H1 (cell line): ENCODE data around the gene ELOVL1. TPM values are rescaled to one million over a fixed set of nuclear protein-coding genes. Genes with fewer than 3 reads are reported as not detected.

Experiments
- CTCF ChIA-PET: fragments of 300-600 bp; sonication (Branson Sonifier 250); formaldehyde crosslinking; loops from one replicate; lab custom pipeline; 2021; ENCODE audit not compliant: partially characterized antibody; lab: Charles Lee
- POLR2A ChIA-PET: fragments of 300-600 bp; sonication (Branson Sonifier 250); formaldehyde crosslinking; loops from one replicate; lab custom pipeline; 2021; ENCODE audit warnings: inconsistent platforms; ENCODE audit not compliant: partially characterized antibody; lab: Charles Lee
- DNase-seq, 2 experiments: peaks; one replicate each; pipeline versions ENCODE4 v3.0.0 to v3.0.0-alpha.2; 2010 to 2022; ENCODE audit warnings: low spot score in 2 of 2, low read depth in 1 of 2, mixed read lengths in 1 of 2
- FAIRE-seq: peaks from 2 replicates; lab custom pipeline; 2011; peaks lifted over from hg19 to GRCh38; lab: Jason Lieb, UNC
- H2AFZ ChIP-seq: 2 replicates; pipeline ENCODE4 v1.8.1; 2012; ENCODE audit warnings: low read length, inconsistent platforms
- H2AK5ac ChIP-seq: 2 replicates; pipeline ENCODE4 v1.6.1; 2013; ENCODE audit warnings: low read depth, low read length
- H2BK120ac ChIP-seq: replicated peaks from 2 replicates; pipeline ENCODE3; 2013; ENCODE audit warnings: low read depth, low read length, inconsistent platforms
- H2BK12ac ChIP-seq: 2 replicates; pipeline ENCODE4 v1.6.1; 2013; ENCODE audit warnings: low read depth, low read length
- H2BK15ac ChIP-seq: 2 replicates; pipeline ENCODE4 v1.6.1; 2013; ENCODE audit warnings: low read length
- H2BK20ac ChIP-seq: 2 replicates; pipeline ENCODE4 v1.6.1; 2013; ENCODE audit warnings: low read length
- H2BK5ac ChIP-seq: 2 replicates; pipeline ENCODE4 v1.6.1; 2013; ENCODE audit warnings: low read depth, low read length
- H3K14ac ChIP-seq: 2 replicates; pipeline ENCODE4 v1.6.1; 2013; ENCODE audit warnings: inconsistent platforms; ENCODE audit not compliant: insufficient read length
- H3K18ac ChIP-seq: 2 replicates; pipeline ENCODE4 v1.6.1; 2013; ENCODE audit warnings: low read length; ENCODE audit errors: extremely low read depth
- H3K23ac ChIP-seq: 2 replicates; pipeline ENCODE4 v1.6.1; 2013; ENCODE audit warnings: inconsistent platforms; ENCODE audit not compliant: insufficient read length
- H3K23me2 ChIP-seq: 2 replicates; pipeline ENCODE4 v1.6.1; 2013; ENCODE audit warnings: low read depth, low read length
- H3K27ac ChIP-seq: 2 replicates; pipeline ENCODE4 v1.6.1; 2011; ENCODE audit warnings: low read depth, low read length, inconsistent platforms
- H3K27me3 ChIP-seq, 4 experiments: replicated peaks in 1 of 4; 1 replicate in 1 of 4; 2 replicates in 3 of 4; pipeline versions ENCODE4 v1.6.1 to v1.8.1; 2011 to 2013; ENCODE audit warnings: low read length in 3 of 4, mild to moderate bottlenecking in 3 of 4, inconsistent platforms in 2 of 4, mixed read lengths in 2 of 4, moderate library complexity in 1 of 4; ENCODE audit not compliant: control insufficient read depth in 3 of 4, insufficient read depth in 3 of 4; ENCODE audit errors: extremely low read depth in 1 of 4
- H3K36me3 ChIP-seq, 4 experiments: 2 replicates each; pipeline versions ENCODE4 v1.6.1 to v1.8.1; 2011 to 2013; ENCODE audit warnings: mild to moderate bottlenecking in 4 of 4, low read length in 3 of 4, moderate library complexity in 2 of 4, control low read depth in 1 of 4, inconsistent platforms in 1 of 4; ENCODE audit not compliant: insufficient read depth in 4 of 4, control insufficient read depth in 2 of 4
- H3K4ac ChIP-seq: replicated peaks from 2 replicates; pipeline ENCODE3; 2013; ENCODE audit warnings: low read length, low read depth, mixed read lengths, inconsistent platforms; ENCODE audit not compliant: insufficient read length
- H3K4me1 ChIP-seq, 4 experiments: replicated peaks in 1 of 4; 1 replicate in 1 of 4; 2 replicates in 3 of 4; pipeline versions ENCODE4 v1.6.1 to v1.8.1; 2011 to 2013; ENCODE audit warnings: low read length in 3 of 4, inconsistent platforms in 2 of 4, mixed read lengths in 1 of 4; ENCODE audit not compliant: insufficient read depth in 4 of 4, control insufficient read depth in 3 of 4
- H3K4me2 ChIP-seq, 2 experiments: 2 replicates each; pipeline versions ENCODE4 v1.6.1 to v1.8.1; 2011 to 2013; ENCODE audit warnings: low read depth in 2 of 2, low read length in 2 of 2, control low read depth in 1 of 2, inconsistent platforms in 1 of 2, mild to moderate bottlenecking in 1 of 2; ENCODE audit not compliant: insufficient read depth in 1 of 2
- H3K4me3 ChIP-seq, 4 experiments: fragments of 200-600, 300-600 bp in 1 of 4; sonication (generic), shearing (Covaris generic), sonication (Bioruptor Twin) in 1 of 4; 2 replicates each; pipeline versions ENCODE4 v1.5.1 to v1.8.1; 2011 to 2016; ENCODE audit warnings: low read length in 4 of 4, low read depth in 3 of 4, control low read depth in 2 of 4, inconsistent platforms in 2 of 4, mild to moderate bottlenecking in 2 of 4, mixed read lengths in 1 of 4, moderate library complexity in 1 of 4; ENCODE audit not compliant: insufficient read depth in 2 of 4; ENCODE audit errors: extremely low read depth in 1 of 4
- H3K56ac ChIP-seq: replicated peaks from 2 replicates; pipeline ENCODE3; 2013; ENCODE audit warnings: low read depth, mild to moderate bottlenecking, mixed read lengths, low read length, inconsistent platforms; ENCODE audit not compliant: insufficient read length
- H3K79me1 ChIP-seq: 2 replicates; pipeline ENCODE4 v1.6.1; 2013; ENCODE audit warnings: low read depth, low read length, control low read depth
- H3K79me2 ChIP-seq, 2 experiments: 2 replicates each; pipeline versions ENCODE4 v1.6.1 to v1.8.1; 2012 to 2013; ENCODE audit warnings: low read length in 2 of 2, mild to moderate bottlenecking in 2 of 2, inconsistent platforms in 1 of 2; ENCODE audit not compliant: insufficient read depth in 2 of 2, control insufficient read depth in 1 of 2
- H3K9ac ChIP-seq, 4 experiments: replicated peaks in 1 of 4; 1 replicate in 1 of 4; 2 replicates in 3 of 4; pipeline versions ENCODE4 v1.6.1 to v1.8.1; 2011 to 2013; ENCODE audit warnings: low read depth in 3 of 4, low read length in 3 of 4, control low read depth in 2 of 4, mild to moderate bottlenecking in 2 of 4, moderate library complexity in 2 of 4, inconsistent platforms in 1 of 4; ENCODE audit errors: extremely low read depth in 1 of 4
- H3K9me3 ChIP-seq, 2 experiments: 2 replicates each; pipeline versions ENCODE4 v1.6.1 to v1.8.1; 2012 to 2013; ENCODE audit warnings: mild to moderate bottlenecking in 2 of 2, moderate library complexity in 2 of 2, control low read depth in 1 of 2, inconsistent platforms in 1 of 2, low read depth in 1 of 2, low read length in 1 of 2, mixed read lengths in 1 of 2; ENCODE audit not compliant: insufficient read depth in 2 of 2
- H4K20me1 ChIP-seq, 2 experiments: replicated peaks in 1 of 2; 2 replicates each; pipeline versions ENCODE3 to v1.8.1; 2011 to 2013; ENCODE audit warnings: inconsistent platforms in 2 of 2, low read length in 2 of 2, mild to moderate bottlenecking in 1 of 2; ENCODE audit not compliant: insufficient read depth in 2 of 2, control insufficient read depth in 1 of 2
- H4K5ac ChIP-seq: 2 replicates; pipeline ENCODE4 v1.6.1; 2013; ENCODE audit warnings: low read length, low read depth, mixed read lengths, inconsistent platforms; ENCODE audit not compliant: insufficient read length
- H4K8ac ChIP-seq: 2 replicates; pipeline ENCODE4 v1.8.0; 2013; ENCODE audit warnings: mild to moderate bottlenecking, moderate library complexity, low read length, inconsistent platforms; ENCODE audit not compliant: insufficient read depth; ENCODE audit errors: extremely low read depth
- H4K91ac ChIP-seq: replicated peaks from 2 replicates; pipeline ENCODE3; 2013; ENCODE audit warnings: low read length, mixed read lengths, inconsistent platforms; ENCODE audit not compliant: insufficient read length
- BRCA1 ChIP-seq: IDR thresholded peaks from 2 replicates; pipeline ENCODE4 v1.6.1; 2012; ENCODE audit warnings: low read depth, low read length, improper control_type of control experiment
- CEBPB ChIP-seq: IDR thresholded peaks from 2 replicates; pipeline ENCODE4 v1.6.1; 2012; ENCODE audit warnings: low read depth, low read length
- EZH2 ChIP-seq: fragments of 200-600 bp; sonication (generic); IDR thresholded peaks from 2 replicates; pipeline ENCODE4 v1.7.1; 2012; ENCODE audit warnings: low read depth, mild to moderate bottlenecking, moderate library complexity, low read length, inconsistent platforms; ENCODE audit not compliant: severe bottlenecking
- FOSL1 ChIP-seq: IDR thresholded peaks from 2 replicates; pipeline ENCODE4 v1.6.1; 2011; ENCODE audit warnings: mild to moderate bottlenecking, low read depth, low read length, moderate library complexity; ENCODE audit not compliant: insufficient read depth
- HDAC2 ChIP-seq, 2 experiments: fragments of 300-600 bp in 1 of 2; sonication (generic) in 1 of 2; IDR thresholded peaks; 2 replicates each; pipeline ENCODE4 v1.6.1; 2011 to 2012; ENCODE audit warnings: low read depth in 2 of 2, low read length in 2 of 2, mild to moderate bottlenecking in 2 of 2, moderate library complexity in 2 of 2, borderline replicate concordance in 1 of 2, inconsistent platforms in 1 of 2
- HDAC6 ChIP-seq: IDR thresholded peaks from one replicate; pipeline ENCODE4 v1.7.1; 2012; ENCODE audit warnings: low read depth, mild to moderate bottlenecking, inconsistent platforms, low read length, moderate library complexity
- NRF1 ChIP-seq: IDR thresholded peaks from 2 replicates; pipeline ENCODE4 v1.6.1; 2011; ENCODE audit warnings: mild to moderate bottlenecking, low read depth, low read length, improper control_type of control experiment
- PHF8 ChIP-seq: fragments of 200-600 bp; sonication (generic); conservative IDR thresholded peaks from 2 replicates; pipeline ENCODE4 v1.7.1; 2012; ENCODE audit warnings: low read depth, mild to moderate bottlenecking, inconsistent platforms, low read length, moderate library complexity
- POU5F1 ChIP-seq: IDR thresholded peaks from 2 replicates; pipeline ENCODE4 v1.6.1; 2011; ENCODE audit warnings: low read depth, mild to moderate bottlenecking, low read length, moderate library complexity
- RXRA ChIP-seq: IDR thresholded peaks from 2 replicates; pipeline ENCODE4 v1.6.1; 2011; ENCODE audit warnings: low read depth, mild to moderate bottlenecking, low read length, moderate library complexity; ENCODE audit not compliant: insufficient read depth
- SP1 ChIP-seq: IDR thresholded peaks from 2 replicates; pipeline ENCODE4 v1.6.1; 2011; ENCODE audit warnings: low read depth, low read length
- SP4 ChIP-seq: IDR thresholded peaks from 2 replicates; pipeline ENCODE4 v1.6.1; 2012; ENCODE audit warnings: low read length, inconsistent platforms
- ZNF274 ChIP-seq: IDR thresholded peaks from 2 replicates; pipeline ENCODE4 v1.7.0; 2012; ENCODE audit warnings: low read length, borderline replicate concordance; ENCODE audit errors: extremely low read depth
- WGBS, 2 experiments: shearing (Covaris generic) in 1 of 2; methylation state at CpG; one replicate each; pipeline versions ENCODE4 v1.1.6 to v1.1.7; 2013 to 2015; ENCODE audit warnings: low lambda C conversion rate in 2 of 2, mixed read lengths in 2 of 2, inconsistent platforms in 1 of 2, low coverage in 1 of 2, missing lambda C conversion rate in 1 of 2; ENCODE audit not compliant: insufficient replicate concordance in 2 of 2, insufficient coverage in 1 of 2, insufficient read length in 1 of 2; ENCODE audit errors: extremely low coverage in 1 of 2, missing lambda C conversion rate in 1 of 2; 5-methylcytosine and 5-hydroxymethylcytosine counted together
- polyA plus RNA-seq, 7 experiments: library from polyadenylated mRNA; depleted of rRNA in 3 of 7; stranded (reverse) in 5 of 7; unstranded in 2 of 7; fragments of >200 nt in 5 of 7; fragments of 200-250 nt in 2 of 7; gene quantifications; 1 replicate in 5 of 7; 2 replicates in 1 of 7; 4 replicates in 1 of 7; pipeline versions ENCODE4 v1.2.1 to v1.2.3, GENCODE V29; 2011 to 2013; ENCODE audit warnings: missing spikeins in 2 of 7, mixed read lengths in 2 of 7
- total RNA-seq: library from RNA; stranded (reverse); fragmentation: NEBNext Ultra II Directional; extraction: Animal tissue kit (Norgen Biotek cat#: 25700); gene quantifications from 2 replicates; pipeline ENCODE4 v1.2.1, GENCODE V29; 2021
- TF ChIP-seq, protein P1 (sequence below): IDR thresholded peaks from 2 replicates; pipeline ENCODE4 v1.6.1; 2012; ENCODE audit warnings: inconsistent platforms

ELOVL1 gene
- total and polyA plus RNA-seq, 2 of the 8 experiments (the other 6 are each of a cell fraction or from before 2014, with no cell fraction given): 28.5 to 68.1 TPM

DNA sequence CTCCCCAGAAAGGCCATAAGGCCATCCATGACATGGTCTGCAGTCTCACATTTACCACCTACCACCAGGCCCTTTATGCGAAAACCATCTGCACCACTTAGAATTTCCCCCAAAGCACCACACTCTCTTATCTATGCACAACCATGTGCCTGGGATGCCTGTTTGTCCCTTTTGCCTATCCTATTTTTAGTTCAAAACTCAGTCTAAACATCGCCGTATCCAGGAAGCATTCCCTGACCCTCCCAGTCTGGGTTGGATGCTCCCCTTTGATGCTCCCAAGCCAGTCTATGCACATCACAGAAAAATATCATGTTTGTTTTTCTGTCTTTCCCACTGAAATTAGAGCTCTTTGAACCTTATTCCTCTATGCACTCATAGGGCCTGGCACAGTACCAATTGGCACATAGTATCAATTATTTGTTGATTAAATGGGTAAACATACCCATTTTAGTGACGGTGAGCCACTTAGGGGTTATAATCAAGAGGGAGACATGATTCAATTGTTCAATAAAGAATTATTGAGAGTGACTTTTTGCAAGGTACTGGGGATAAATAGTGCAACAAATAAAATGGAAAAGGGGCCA, 23.5 kb downstream of the ELOVL1 start:
- H3K36me3 ChIP-seq: no peaks in the 10 kb centered on the region
- H3K14ac ChIP-seq: no peak overlapping the region
- no peak overlapping the region for H2AK5ac ChIP-seq
- no peak overlapping the region for H3K4me2 ChIP-seq
- WGBS, 2 experiments: 94% methylated on average over 4 of the region's 4 CpGs; no CpG with 5 or more reads in 1 of the 2 experiments
- H4K5ac ChIP-seq: no peak overlapping the region
- peaks cover 0 to 6% (median 2%) of the 10 kb centered on the region in 4 experiments; a peak in 5 of 7 replicates for H3K4me1 ChIP-seq
- no peak overlapping the region for H2BK15ac ChIP-seq
- no peaks in the 10 kb centered on the region for H3K79me2 ChIP-seq
- peaks cover 3% of the 10 kb centered on the region; the same call in 1 of the 2 replicates for H3K23me2 ChIP-seq
- H3K9me3 ChIP-seq: no peaks in the 10 kb centered on the region
- H4K8ac ChIP-seq: no peak overlapping the region
- no peak overlapping the region for H2BK20ac ChIP-seq
- no peak overlapping the region for H3K4me3 ChIP-seq
- H4K20me1 ChIP-seq: no peaks in the 10 kb centered on the region
- ChIA-PET POLR2A (no interaction called here), CTCF (interaction anchor here (0.6 to 0.7 kb wide), 2 partner anchors 505 to 1199 kb away, joined by 4 read pairs; no protein-coding TSS in a partner anchor)
- no peak for DNase-seq
- no peak overlapping the region for H2BK5ac ChIP-seq
- H2AFZ ChIP-seq: no peak overlapping the region
- no peak overlapping the region for H2BK12ac ChIP-seq
- no peak overlapping the region for H3K18ac ChIP-seq
- no peak overlapping the region for H3K27ac ChIP-seq
- H4K91ac ChIP-seq: no peak overlapping the region
- H2BK120ac ChIP-seq: no peak overlapping the region
- H3K23ac ChIP-seq: no peak overlapping the region
- H3K4ac ChIP-seq: no peak overlapping the region
- H3K56ac ChIP-seq: no peak overlapping the region
- H3K79me1 ChIP-seq: no peaks in the 10 kb centered on the region
- FAIRE-seq: no peak
- H3K9ac ChIP-seq: no peak overlapping the region
- H3K27me3 ChIP-seq: peaks cover 0 to 5% (median 0%) of the 10 kb centered on the region in 4 experiments; a peak in 2 of 7 replicates
- no peak for TF ChIP-seq FOSL1
- TF ChIP-seq PHF8: no peak
- TF ChIP-seq POU5F1: no peak
- no peak for TF ChIP-seq SP1
- no peak for TF ChIP-seq SP4
- no peak for TF ChIP-seq CEBPB
- TF ChIP-seq ZNF274: no peak
- TF ChIP-seq BRCA1: no peak
- TF ChIP-seq, protein P1, sequence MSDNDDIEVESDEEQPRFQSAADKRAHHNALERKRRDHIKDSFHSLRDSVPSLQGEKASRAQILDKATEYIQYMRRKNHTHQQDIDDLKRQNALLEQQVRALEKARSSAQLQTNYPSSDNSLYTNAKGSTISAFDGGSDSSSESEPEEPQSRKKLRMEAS: no peak
- TF ChIP-seq HDAC6: no peak
- TF ChIP-seq RXRA: no peak
- TF ChIP-seq EZH2: no peak
- no peak for TF ChIP-seq NRF1
- TF ChIP-seq HDAC2 (IDR thresholded peaks at IDR 0.05; ENCODE audit: borderline replicate concordance in 1 of 2, low read depth in 2 of 2, low read length in 2 of 2): no peak
